GM21723 (cell line): ENCODE results near the gene CDC14B.

ENCODE experiments used
- ATAC-seq: cut with Tn5 transposase; IDR thresholded peaks from one replicate; pipeline ENCODE4 v1.9.1; 2021; ENCODE audit warnings: mild to moderate bottlenecking, moderate library complexity; ENCODE audit not compliant: unreplicated experiment

CDC14B gene

DNA sequence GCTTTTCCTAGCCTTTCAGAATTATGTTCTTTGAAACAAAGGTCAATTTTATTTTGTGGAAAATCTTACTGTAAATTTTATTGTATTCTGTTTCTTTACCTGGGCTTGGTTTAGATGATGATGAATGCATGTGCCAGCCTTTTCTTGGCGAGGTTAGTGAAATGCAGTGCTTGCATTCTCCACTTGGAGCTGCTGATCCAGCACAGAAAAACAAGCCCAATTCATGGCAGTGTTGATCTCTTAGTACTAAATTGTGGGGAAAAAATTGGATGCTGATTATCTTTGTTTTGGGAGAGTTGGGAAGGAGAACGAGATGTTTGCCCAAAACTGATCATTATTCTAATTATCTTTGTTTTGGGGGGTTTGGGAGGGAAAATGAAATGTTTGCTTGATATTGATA, 166.0 kb downstream of the CDC14B start:
- no peak for ATAC-seq

DNA sequence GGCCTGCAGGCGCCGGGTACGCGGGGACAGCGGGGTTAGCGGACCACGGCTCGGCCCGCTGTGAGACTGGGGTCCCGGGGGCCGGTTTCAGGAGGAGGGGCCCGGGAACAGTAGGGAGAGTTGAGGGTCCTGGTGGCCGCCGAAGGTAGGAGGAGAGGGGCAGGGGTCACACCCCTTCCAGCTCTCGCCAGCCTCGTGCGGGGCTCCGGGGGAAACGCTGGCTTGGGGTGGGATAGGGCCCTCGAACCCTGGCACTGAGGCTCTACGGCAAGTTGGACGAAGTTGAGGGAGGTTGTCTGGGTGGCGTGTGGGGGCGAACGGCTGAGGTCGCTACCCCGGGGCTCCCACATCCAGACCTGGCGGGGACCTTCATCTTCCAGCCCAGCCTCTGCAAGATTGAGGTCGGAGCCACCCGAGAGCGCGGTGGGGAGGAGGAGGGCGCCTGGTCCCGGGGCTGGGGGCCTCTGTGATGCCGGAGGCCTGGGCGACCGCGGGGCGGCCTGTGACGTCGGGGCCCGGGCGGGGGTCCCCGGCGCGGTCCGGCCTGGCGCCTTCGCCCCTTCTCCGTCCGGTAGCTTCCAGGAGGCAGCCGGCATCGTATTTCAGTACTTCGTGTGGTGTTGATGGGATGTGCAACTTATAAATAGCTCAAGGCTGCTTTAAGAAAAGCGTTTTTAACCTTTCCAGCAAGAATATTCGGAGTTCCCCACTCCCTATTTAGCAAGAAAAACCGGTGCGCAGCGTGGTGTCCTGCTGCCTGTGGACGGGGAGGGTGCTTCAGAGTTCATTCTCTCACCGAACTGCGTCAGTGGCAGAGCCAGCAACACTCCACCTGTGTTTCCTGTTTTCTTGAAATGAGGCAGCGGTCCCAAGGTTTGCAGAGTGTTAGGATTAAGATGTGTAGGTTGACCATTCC, 168.8 kb downstream of the CDC14B start:
- ATAC-seq, result peak; percentile 5
